Ramos (cell line): ENCODE data around the gene ADRA2C.

Source experiments
- in situ Hi-C: fragments of 300-500 bp; cut with MboI; formaldehyde crosslinking; loops from one replicate; pipeline ENCODE4 v1.14.3; 2022; ENCODE audit warnings: low sequenced_read_pairs; ENCODE audit not compliant: unreplicated experiment

ADRA2C gene

DNA sequence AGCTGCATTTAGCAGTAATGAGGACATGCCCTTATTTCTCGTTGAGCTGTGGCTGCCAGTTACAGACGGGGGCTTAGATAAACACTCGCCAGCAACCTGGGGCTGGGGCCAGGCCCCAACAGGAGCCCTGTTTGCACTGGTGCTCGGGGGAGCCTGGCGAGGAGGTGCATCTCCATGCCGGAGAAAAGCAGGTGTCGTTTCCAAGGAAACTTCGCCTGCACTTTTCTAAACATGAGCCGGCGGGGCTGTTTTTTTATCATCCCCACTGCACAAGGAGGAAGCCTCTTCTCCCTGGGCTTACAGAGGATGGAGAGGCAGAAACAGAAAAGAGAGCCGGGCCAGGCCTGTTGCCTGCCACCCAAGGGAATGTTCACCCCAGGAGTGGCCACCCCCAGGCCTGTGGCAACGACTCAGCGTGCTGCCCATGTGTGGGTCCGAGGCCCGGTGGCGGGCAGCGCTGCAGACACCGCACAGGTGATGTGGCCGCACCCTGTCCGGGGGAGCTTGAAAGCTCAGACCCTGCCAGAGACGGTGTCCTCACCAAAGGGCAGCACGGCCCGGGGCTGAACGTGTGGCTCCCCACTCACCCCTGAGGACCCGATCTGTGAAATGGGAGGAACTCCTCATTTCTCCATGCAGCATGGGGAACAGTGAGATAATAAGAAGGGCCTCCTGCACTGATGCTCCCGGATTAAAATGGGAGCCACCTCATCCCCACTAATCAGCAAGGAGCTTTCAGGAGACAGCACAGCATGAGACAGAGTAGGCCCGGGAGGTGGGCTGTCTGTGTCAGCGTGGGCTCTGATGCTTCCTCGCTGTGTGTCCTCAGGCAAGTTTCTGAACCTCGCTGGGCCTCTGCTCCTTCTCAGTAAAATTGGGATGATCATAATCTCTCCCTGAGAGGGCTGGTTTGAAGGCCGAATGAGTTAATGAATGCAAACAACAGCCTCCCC, 33.8 kb upstream of the ADRA2C start:
- in situ Hi-C loops: no loop called here

DNA sequence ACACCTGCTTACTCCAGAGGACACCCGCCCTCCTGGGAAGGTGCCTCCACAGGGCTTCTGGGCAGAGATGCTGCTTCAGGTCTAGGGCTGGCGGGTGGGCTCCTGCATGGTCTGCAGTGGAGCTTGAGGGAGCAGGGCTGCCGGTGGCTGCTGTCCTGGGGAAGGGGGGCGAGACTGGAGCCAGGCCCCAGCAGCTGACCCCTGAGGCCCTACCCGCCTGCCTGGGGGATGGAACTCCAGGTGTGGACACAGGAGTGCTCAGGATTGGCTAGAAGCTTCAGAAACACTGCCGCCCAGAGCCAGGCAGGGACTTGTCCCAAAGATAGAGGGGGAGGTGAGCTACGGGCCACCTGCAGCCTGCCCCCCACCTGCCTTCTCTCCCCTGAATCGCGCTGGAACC, 33.0 kb upstream of the ADRA2C start:
- in situ Hi-C loops: no loop called here

DNA sequence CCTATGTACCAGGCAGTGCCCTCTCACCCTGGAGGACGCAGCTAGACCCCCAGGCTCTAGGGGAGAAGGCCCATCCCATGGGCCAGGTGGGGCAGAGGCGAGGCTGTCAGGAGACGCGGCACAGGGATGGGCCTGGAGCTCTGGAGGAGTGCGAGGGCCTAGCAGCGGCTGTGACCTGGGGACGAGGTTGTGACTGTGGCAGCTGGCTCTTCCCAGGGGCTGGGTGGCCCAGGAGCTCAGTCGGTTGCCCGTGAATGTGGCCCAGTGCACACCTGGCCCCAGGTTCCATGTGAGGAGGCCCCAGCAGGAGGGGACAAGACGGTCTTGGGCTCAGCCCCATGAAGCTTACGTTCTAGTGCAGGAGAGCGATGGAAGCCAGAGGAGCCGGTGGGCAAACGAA, 31.0 kb upstream of the ADRA2C start:
- in situ Hi-C loops: no loop called here

DNA sequence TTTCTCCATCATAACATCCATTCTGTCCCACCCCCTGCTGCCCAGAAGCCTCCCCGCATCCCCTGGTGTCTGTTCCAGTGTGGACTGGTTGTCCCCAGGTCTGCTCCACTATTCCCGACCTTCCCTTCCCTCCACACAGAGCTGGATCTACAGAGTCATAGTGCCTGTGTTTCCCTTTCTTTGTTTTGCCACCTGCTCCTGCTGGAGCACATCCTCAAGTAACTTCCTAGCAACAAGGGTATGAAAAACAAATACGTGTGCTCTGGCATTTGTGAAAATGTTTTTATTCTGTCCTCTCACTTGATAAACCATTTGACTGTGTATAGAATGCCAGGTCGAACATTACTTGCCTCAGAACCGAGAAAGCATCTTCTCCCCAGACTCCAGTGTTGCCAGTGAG, 29.9 kb upstream of the ADRA2C start:
- in situ Hi-C loops: no loop called here

DNA sequence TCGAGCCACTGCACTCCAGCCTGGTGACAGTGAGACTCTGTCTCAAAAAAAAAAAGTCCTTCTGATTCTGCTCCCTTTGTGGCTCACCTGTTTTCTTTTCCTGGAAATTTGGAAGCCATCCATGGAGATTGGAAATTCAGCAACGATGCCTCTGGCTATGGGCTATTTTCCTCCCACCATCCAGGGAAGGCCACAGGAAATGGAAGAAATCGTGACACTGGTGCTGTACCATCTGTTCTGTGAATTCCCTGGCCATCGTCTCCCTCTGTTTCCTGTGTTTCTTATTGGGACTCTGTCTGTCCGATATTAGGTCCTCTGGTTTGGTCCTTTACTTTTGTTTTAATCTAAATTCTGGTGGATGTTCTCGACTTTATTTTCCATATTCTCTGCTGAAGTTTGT, 29.4 kb upstream of the ADRA2C start:
- in situ Hi-C loops: no loop called here

DNA sequence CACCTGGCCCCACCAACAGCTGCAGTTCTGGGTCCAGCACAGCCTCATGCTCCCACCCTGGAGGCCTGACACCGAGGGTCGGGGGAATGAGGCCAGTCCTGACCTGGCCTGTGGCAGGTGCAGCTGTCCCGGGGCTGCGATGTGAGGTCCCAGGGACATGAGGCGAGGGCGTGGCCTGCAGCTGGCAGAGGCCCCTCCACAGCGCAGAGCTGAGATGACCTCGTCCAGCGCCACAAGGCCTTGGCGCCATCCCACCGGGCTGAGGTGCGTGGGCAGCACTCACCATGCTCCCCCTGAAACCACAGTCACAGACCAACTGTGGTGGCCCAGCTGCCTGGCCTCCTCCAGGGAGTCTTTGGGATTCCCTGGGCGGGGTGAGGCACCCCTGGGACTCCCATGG, 26.6 kb upstream of the ADRA2C start:
- in situ Hi-C loops: no loop called here

DNA sequence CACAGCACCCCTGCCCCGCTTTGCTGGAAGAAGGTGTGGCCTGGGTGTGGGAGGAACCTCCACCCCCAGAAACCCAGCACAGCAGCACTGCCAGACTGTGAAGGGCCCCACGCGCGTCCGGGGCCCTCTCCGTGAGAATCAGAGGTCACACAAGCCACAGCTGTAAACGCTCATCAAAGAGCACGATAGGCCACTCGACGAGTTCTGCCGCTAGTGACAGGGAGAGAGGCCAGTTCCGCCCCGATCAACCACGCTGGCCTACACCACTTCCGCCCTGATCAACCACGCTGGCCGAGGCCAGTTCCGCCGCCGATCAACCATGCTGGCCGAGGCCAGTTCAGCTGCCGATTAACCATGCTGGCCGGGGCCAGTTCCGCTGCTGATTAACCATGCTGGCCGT, 25.9 kb upstream of the ADRA2C start:
- in situ Hi-C loops: no loop called here

DNA sequence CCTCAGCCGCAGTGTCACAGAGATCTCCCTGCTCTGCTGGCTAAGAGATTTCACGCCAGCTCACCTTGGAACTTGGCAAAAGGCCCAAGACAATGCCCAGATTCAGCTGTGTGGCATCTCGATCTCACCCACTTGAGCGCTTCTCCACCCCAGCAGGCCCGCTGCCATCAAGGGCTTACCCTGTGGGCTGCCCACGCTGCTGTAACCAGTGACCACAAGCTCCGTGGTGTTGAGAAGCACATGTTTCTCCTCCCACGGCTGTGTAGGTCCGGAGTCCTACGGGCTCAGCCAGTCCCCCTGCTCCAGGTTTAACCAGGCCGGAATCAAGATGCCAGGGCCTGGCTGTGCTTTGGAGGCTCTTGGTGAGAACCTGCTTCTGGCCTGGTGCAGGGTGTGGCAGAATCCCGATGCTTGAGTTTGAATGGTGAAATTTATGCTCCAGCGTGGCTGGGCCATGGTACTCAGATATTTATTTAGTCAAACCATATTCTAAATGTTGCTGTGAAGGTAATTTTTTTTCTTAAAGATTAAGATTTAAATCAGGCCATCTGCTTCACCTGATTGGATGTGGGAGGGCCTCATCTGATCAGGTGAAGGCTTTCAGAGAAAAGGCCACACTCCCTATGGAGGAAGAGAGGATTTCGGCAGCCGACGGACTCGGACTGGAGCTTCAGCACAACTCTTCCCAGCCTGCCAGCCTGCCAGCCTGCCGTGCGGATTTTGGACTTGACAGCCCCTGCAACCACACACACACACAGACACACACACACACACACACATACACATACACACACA, 24.8 kb upstream of the ADRA2C start:
- in situ Hi-C loops: no loop called here

DNA sequence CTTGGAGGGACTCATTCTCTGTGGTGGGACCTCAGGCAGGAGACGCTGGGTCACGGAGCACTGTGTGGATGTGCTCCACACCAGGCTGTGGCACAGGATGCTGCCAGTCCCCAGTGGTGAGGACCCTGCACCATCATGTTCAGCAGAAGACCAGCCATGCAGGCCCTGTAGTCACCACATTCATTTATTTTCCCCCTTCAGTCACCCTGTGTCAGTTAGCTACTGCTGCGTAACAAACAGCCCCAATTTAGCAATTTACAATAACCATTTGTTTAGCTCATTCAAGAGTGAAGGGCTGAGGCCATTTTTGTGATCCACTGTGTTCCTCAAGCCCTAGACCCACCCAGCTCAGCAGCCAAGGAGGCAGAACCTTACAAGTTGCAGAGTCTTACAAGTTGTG, 23.6 kb upstream of the ADRA2C start:
- in situ Hi-C loops: no loop called here

DNA sequence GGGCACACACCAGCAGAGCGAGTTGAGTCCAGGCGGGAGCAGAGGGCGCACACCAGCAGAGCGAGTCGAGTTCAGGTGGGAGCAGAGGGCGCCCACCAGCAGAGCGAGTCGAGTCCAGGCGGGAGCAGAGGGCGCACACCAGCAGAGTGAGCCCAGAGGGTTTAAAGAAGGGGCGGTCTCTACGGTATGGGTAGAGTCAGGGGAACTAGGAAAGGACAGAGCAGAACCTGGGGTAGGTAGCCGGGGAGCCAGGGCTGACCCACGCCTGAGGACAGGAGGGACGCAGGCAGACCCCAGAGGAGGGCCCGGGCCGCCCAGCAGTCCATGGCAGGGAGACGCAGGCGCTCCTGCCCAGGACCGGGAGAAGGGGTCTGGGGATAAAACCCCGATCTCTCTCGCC, 22.0 kb upstream of the ADRA2C start:
- in situ Hi-C loops: no loop called here

DNA sequence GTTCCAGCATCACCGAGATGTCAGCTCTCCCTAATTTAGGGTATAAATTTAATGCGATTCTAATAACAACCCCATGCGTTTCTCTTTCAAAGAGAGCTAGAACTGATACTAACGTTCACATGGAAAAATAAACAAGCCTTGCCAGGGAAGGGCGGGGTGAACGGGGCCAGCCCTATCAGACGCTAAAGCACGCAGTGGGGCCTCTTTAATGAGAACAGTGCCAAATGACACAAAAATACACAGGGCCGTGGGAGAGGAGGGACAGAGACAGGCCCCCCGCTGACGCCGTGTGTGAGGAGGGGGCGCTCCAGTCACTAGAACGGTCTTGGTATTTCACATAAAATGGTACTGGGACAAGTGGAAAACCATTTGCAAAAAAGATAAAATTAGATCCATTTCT, 21.3 kb upstream of the ADRA2C start:
- in situ Hi-C loops: no loop called here

DNA sequence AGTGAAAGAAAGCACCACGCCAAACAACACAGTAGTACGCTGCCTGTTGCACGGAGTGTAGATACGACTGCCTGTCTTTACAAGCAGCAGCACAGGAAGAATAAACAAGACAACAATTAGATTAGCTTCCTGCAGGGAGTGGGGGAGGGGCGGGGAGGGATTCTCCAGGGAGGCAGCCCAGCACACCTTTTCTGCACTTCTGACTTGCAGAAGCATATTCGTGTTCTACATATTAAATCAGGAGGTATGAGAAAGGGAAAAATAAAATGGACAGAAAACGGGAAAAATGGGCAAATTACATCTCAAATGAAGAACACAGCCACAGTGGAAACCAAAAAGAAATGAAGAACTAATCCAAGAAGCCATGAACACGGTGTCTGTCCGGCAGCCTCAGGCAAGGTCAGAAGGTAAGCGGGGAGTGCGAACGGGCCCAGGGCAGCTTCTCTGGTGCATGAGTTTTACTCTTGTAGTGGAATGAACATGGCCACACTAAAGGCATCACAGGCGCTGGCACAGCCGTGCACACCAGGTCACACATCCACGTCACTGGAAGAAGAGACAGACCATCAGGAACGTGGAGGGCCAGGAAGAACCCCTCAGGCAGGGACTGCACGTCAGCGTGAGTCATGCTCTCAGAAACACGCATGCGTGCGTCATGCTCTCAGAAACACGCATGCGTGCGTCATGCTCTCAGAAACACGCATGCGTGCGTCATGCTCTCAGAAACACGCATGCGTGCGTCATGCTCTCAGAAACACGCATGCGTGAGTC, 20.1 kb upstream of the ADRA2C start:
- in situ Hi-C loops: no loop called here

DNA sequence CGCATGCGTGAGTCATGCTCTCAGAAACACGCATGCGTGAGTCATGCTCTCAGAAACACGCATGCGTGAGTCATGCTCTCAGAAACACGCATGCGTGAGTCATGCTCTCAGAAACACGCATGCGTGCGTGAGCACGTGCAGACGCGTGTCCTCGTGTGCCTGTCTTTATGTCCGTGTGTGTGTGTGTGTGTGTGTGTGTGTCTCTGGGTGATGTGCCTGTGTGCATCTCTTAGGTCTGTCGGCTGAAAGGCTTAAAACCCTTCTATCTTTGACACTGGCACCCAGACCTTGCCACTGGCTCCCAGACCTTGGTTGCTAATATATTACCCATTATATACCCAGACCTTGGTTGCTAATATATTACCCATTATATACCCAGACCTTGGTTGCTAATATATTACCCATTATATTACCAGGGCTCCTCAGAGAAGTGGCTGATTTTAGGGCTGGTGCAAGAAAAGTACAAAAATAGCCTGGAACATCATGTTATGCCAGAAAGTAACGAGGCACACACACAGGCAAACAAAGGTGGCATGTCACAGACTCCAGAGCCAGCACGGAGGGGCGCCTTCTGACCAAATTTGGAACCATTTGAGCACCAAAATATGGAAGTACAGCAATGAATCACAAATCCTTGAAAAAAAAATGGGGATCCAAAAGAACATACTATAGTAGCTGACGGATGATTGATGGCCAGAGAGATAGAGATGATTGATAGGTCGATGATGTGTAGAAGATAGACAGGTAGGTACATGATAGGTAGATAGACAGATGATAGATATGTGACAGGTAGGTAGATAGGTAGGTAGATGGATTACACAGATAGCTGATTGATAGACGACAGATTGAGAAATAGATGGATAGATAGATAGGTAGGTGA, 19.2 kb upstream of the ADRA2C start:
- in situ Hi-C loops: no loop called here

DNA sequence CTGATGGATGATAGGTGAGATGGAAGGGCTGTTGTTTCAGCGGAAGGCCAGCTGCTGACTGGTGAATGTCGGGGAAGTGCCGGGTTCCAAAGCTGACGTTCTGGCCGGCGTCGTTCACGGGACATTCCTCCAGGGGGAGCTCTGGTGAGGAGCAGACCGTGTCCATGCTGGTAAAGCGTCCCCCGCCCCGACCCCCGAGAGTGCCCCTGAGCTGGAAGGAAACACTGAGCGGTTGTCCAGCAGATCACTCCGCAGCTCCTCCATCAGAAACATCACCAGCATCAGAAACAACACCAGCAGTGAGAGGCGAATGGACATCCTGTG, 18.6 kb upstream of the ADRA2C start:
- in situ Hi-C loops: no loop called here

DNA sequence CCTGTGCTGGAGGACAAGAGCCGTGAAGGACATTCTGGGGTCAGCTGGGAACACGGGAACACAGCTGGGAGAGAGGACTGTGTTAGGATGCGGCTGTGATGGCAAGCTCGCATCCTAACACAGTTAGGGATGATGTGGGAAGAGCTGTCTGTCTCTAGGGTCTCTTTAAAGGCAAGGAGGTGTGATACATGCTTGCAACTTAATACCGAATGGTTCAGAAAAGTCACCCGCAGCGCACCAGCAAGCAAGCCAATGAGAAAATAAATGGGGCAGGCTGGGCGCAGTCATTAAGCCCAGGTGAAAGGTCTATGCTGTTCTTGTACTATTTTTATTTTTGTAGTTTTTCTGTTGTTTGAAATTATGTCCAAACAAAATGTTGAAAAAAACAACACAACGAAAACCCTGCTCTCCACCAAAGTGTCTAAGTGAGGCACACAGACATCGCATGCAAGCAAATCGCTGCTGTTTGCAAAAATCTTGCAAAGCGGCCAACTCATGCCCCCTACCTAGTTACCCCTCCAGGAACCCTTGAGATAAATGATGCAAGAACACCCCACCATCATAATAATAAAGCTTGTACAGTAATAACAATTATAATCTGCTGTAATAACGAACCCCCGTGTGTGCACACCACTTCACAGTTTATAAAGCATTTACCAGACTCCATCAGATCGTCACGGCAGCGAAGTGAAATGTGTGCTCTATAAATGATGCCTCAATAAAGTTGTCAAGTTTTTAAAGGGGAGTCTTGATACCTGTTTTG, 17.9 kb upstream of the ADRA2C start:
- in situ Hi-C loops: no loop called here

DNA sequence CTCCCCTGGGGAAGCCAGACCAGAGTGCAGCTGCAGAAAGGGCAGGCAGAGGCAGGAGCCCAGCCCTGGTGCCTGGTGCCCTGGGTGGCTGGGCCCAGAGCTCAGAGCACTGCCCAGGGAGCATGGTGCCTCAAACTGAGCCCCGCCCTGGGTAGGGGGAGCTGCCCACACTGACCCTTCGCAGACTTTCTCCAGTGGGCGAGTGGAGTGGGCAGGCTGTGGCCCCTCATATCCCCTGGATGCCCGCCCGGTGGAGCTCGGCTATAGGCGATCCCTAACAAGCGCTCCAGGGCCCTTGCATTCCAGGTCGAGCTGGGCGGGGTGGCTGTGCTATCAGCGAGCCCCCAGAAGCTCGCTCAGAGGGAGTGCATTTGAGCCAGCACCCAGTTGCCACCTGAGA, 17.1 kb upstream of the ADRA2C start:
- in situ Hi-C loops: no loop called here

DNA sequence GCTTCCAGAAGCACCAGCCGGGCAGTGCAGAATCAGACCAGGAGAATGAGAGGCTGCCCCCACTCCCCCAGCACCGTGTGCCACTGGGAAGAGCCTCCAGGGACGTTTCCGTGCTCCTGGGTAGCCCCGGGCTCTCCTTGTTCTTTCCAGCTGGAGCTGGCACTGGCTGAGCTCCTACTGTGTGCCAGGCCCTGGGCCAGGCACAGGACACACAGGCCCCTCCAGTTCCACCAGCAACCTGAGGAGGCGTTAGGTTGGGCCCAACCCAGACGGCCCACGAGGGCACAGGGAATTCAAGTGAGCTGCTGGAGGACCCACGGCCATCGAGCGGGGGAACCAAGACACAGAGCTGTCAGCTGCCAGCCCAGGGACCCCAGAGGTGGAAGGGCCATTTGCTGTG, 15.9 kb upstream of the ADRA2C start:
- in situ Hi-C loops: no loop called here

DNA sequence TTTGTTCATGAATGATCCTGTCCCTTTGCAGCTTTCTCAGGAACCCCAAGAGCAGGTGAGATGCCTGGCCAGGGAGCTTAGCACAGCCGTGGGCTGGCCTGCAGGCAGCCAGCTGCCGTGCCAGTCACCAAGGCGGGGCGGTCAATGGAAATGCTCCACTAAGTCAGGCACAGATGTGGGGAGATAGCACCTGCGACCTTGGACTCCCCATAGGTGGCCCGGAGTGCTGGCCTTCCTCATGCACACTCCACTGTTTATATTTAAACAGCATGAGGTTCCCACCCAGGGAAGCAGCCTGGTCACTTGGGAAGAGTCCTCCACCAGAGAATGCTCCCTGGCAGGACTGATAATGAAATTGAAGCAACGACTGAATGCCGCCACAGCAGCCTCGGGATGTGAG, 14.2 kb upstream of the ADRA2C start:
- in situ Hi-C loops: no loop called here

DNA sequence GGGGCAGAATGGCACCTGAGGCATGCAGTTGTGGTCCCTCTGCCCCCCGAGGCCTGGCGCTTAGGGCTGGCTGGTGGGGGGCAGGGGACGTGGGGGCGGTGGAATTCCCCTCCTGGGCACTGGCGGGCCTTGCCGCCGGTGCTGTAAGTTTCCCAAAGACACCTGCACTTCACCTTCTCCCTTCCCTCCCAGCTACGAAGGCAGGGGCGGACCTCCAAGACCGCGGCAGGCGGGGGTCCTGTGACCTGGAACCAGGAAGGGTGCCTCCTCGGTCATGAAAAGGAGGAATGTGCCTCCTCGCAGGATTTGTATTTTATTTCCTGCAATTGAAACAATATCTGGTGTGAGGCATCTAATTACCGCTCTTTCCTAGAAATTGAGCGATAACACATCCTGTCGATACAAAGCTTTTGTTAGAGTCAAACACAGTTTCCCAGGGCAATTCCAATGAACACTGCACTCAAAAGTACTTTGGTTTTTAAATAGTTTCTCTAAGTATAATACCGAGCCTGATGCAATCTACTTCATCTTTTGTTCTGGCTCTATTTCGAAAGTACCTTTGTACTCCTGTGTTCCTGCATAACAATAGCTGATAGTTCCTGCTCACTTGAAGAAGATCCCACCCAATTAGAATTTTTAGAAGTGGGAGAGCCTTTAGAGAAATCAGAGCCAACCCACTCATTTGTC, 12.3 kb upstream of the ADRA2C start:
- in situ Hi-C loops: no loop called here
